Measurements from ENCODE around the gene TRUB1.

TRUB1 gene

GRCh38 chr10:114912470-114912859, 25.5 kb upstream of the TRUB1 start:
- no peak for DNase-seq (ENCODE audit: low read depth)

GRCh38 chr10:114914560-114914959, 23.4 kb upstream of the TRUB1 start:
- no peak overlapping the region for H3K4me3 ChIP-seq (replicated peaks; ENCODE audit: low read depth, low read length)
- DNase-seq (ENCODE audit: low read depth), result no peak
- no peak for TF ChIP-seq CTCF (IDR thresholded peaks at IDR 0.05; ENCODE audit: low read length, missing control alignments)

More at GRCh38 chr10:114912470-114912859, 25.5 kb upstream of the TRUB1 start:
- no peak for TF ChIP-seq CTCF (IDR thresholded peaks at IDR 0.05; ENCODE audit: low read length, missing control alignments)
- H3K4me3 ChIP-seq (replicated peaks; ENCODE audit: low read depth, low read length), result no peak overlapping the region

DNA sequence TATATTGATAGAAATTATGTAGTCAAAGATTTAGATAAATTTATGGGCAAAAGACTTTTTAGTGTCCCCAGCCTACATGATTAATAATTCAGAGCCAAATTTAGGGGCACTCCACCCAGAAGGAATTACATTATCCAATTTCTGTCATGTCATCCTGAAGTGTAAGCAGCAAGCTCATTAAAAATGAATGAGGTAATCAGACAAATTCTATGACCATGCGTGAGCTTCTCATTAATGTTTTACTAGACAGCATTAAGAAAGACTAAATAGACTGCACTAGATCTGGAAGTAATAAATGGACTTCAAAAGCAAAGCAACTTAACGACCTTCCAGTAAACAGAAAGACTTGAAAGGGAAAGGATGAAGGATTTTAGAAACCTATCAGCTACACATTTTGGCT, 22.7 kb upstream of the TRUB1 start:
- no peak for TF ChIP-seq CTCF (IDR thresholded peaks at IDR 0.05; ENCODE audit: low read length, missing control alignments)
- H3K4me3 ChIP-seq (replicated peaks; ENCODE audit: low read depth, low read length), result no peak overlapping the region
- no peak for DNase-seq (ENCODE audit: low read depth)

- TF ChIP-seq CTCF (IDR thresholded peaks at IDR 0.05; ENCODE audit: low read length, missing control alignments), result no peak
- DNase-seq (ENCODE audit: low read depth), result no peak
- H3K4me3 ChIP-seq (replicated peaks; ENCODE audit: low read depth, low read length), result no peak overlapping the region
Measured at GRCh38 chr10:114916653-114917052, 21.3 kb upstream of the TRUB1 start.

GRCh38 chr10:114917459-114917858, 20.5 kb upstream of the TRUB1 start:
- DNase-seq (ENCODE audit: low read depth), result no peak
- no peak for TF ChIP-seq CTCF (IDR thresholded peaks at IDR 0.05; ENCODE audit: low read length, missing control alignments)
- no peak overlapping the region for H3K4me3 ChIP-seq (replicated peaks; ENCODE audit: low read depth, low read length)

DNA sequence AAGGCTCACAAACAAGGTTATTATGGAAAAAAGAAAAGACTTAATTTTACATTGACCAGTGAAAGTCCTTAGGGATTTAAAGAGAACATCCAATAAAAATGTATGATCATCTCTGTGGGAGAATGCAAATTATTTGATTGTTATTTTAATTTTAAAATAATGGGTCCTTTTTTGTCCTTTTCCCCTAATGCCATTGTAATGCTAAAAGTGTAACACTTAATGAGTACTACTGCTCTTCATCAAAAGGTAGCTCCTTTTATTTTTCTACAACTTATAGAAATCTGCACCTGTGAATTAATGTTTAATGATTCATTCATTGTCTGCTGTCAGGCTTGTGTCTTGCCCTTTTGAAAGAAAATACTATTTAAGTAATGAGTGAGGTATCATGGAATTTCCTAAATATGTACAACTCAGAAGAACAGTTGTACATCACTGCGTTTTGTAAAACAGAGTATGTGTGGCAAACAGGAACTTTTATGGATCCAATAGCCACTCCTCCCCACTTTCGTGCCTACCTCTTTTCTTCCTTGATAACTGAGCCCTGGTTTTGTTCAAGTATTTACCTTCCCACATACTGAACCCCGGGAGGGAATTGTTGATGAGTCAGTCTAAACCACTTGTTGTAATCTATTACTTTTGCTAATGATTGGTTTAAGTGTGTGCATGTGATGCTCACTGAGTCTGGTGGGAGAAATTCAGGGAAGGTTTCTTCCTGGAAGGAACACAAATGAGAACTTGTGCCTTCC, 19.9 kb upstream of the TRUB1 start:
- TF ChIP-seq CTCF (IDR thresholded peaks at IDR 0.05; ENCODE audit: low read length, missing control alignments), result no peak
- DNase-seq (ENCODE audit: low read depth), result no peak
- H3K4me3 ChIP-seq (replicated peaks; ENCODE audit: low read depth, low read length), result no peak overlapping the region

GRCh38 chr10:114920459-114920858, 17.5 kb upstream of the TRUB1 start:
- no peak for TF ChIP-seq CTCF (IDR thresholded peaks at IDR 0.05; ENCODE audit: low read length, missing control alignments)
- H3K4me3 ChIP-seq (replicated peaks; ENCODE audit: low read depth, low read length), result no peak overlapping the region
- DNase-seq (ENCODE audit: low read depth), result no peak
